GM19468 (cell line): ENCODE data around the gene ZNF382.

Source experiments
- ATAC-seq: cut with Tn5 transposase; IDR thresholded peaks from one replicate; pipeline ENCODE4 v1.9.1; 2021; ENCODE audit warnings: mild to moderate bottlenecking, moderate library complexity, moderate number of reproducible peaks; ENCODE audit not compliant: unreplicated experiment; ENCODE audit errors: extremely low read depth

Gene ZNF382

DNA sequence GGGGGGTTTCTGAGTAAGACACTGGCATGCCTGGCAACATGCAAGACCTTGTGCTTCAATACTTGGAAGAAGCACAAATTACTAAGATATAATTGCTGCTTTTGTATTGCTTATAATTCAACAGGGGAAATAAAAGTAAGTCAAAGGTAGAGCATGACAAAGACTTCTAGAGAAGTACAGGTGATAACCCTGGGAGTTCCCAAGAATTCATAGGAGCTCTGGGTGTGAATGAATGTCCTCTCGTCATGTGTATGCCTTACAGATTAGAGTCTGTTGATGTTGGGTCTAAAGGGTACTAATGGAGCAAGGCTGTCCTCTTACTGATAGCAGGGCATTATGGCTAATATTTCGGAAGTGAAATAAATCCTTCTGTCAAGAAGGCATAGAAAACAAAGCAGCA is 69.1 kb downstream of the ZNF382 start:
- no peak for ATAC-seq

DNA sequence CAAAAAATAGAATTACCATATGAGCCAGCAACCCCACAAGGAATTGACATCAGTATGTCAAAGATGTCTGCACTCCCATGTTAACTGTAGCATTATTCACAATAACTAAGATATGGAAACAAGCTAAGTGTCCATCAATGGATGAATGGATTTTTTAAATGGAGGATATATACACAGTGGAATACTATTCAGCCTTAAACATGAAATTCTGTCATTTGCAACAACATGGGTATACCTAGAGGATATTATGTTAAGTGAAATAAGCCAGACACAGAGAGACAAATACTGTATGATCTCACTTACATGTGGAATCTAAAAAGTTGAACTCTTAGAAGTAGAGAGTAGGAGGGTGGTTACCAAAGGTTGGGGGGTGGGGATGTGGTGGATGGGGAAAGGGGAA is 74.3 kb downstream of the ZNF382 start:
- no peak for ATAC-seq
